Esophagus mucosa (tissue), 1 donor: ENCODE measurements around the gene DAB1. TPM values are rescaled to one million over a fixed set of nuclear protein-coding genes. Genes with fewer than 3 reads are reported as not detected.

Experiments
- ATAC-seq: fragments of 200-7000 bp; cut with Tn5 transposase; one replicate; pipeline ENCODE4 v1.9.1; 2020
- total RNA-seq: library from RNA; stranded (reverse); gene quantifications from one replicate; pipeline ENCODE4 v1.2.4, GENCODE V29; 2023
- donor health status: DM: yes; HTN: yes; CAD: no.

DAB1 gene
- total RNA-seq, 1 donor from 2014 or later = 0.04 TPM

- ATAC-seq = no peak
Observed at GRCh38 chr1:56967900-56968832, 455.7 kb downstream of the DAB1 start.

- no peak for ATAC-seq
Observed at GRCh38 chr1:56967355-56967754, 456.5 kb downstream of the DAB1 start.

- ATAC-seq = no peak
Observed at GRCh38 chr1:56966698-56966999, 457.2 kb downstream of the DAB1 start.

- no peak for ATAC-seq
Observed at GRCh38 chr1:56965916-56966697, 457.8 kb downstream of the DAB1 start, which contains the start of gene C8B. C8B (minus strand) TSS chr1:56966015; CDS start chr1:56965948, 67 bp downstream.

GRCh38 chr1:56965191-56965590 lies 458.7 kb downstream of the DAB1 start:
- no peak for ATAC-seq

- no peak for ATAC-seq
Observed at GRCh38 chr1:56964349-56965017, 459.4 kb downstream of the DAB1 start.

GRCh38 chr1:56963667-56964066 lies 460.2 kb downstream of the DAB1 start:
- ATAC-seq = no peak

GRCh38 chr1:56961426-56961825 lies 462.4 kb downstream of the DAB1 start:
- ATAC-seq = no peak

- ATAC-seq = no peak
Observed at GRCh38 chr1:56958526-56958925, 465.3 kb downstream of the DAB1 start.

GRCh38 chr1:56957931-56958330 lies 465.9 kb downstream of the DAB1 start:
- no peak for ATAC-seq

GRCh38 chr1:56954664-56955063 lies 469.2 kb downstream of the DAB1 start:
- ATAC-seq = no peak

- no peak for ATAC-seq
Observed at GRCh38 chr1:56953386-56953785, 470.5 kb downstream of the DAB1 start.

- ATAC-seq = no peak
Observed at GRCh38 chr1:56952501-56952900, 471.4 kb downstream of the DAB1 start.

- ATAC-seq = no peak
Observed at GRCh38 chr1:56948403-56949023, 475.3 kb downstream of the DAB1 start.
